ENCODE results near the gene QRFP.

The QRFP gene

DNA sequence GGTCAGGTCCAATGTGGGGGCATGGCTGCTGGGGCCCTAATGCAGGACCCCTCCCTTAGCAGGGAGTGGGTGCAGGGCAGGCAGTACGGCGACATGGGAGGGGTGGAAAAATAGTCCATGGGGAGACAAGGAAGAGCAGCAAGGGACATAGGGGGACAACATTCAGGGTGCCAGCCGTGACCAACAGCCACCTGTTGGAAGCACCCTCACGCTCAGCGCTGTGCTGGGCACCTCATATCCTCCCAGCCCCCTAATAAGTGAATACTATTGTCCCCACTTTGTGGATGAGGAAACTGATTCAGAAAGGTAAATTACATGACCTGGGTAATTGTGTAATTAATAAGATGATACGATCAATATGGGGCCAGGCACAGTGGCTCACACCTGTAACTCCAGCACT, 45.5 kb upstream of the QRFP start:
- H3K27ac ChIP-seq (ENCODE audit: extremely low read depth, low read depth, low read length) = no peak overlapping the region
- POLR2A ChIA-PET = interaction anchor here (0.7 kb wide), 1 partner anchor 46 kb away, joined by 4 read pairs; no protein-coding TSS in a partner anchor
- no peaks in the 10 kb centered on the region for H3K36me3 ChIP-seq (ENCODE audit: control insufficient read depth in 2 of 2, insufficient read depth in 1 of 2, low read length in 2 of 2)
- H3K9me3 ChIP-seq (ENCODE audit: control insufficient read depth, insufficient read depth, low read depth, low read length) = no peaks in the 10 kb centered on the region
- H3K4me1 ChIP-seq (ENCODE audit: control insufficient read depth, insufficient read depth, low read length) = no peaks in the 10 kb centered on the region
- no peak for TF ChIP-seq ZNF549 (tag by site-specific recombination; IDR thresholded peaks at IDR 0.05)
- 0 out of 2 replicates have a peak, but pooled peaks have one; percentile 4 for TF ChIP-seq ZNF10 (tag by site-specific recombination; IDR thresholded peaks at IDR 0.05)
- TF ChIP-seq SCRT2 (tag by site-specific recombination; IDR thresholded peaks at IDR 0.05) = peak; percentile 81
- 0 out of 2 replicates have a peak, but pooled peaks have one; percentile 22 for TF ChIP-seq SCRT1 (tag by site-specific recombination; IDR thresholded peaks at IDR 0.05; ENCODE audit: borderline replicate concordance)
- CTCF ChIA-PET = interaction anchor here (0.6 to 6.8 kb wide), 12 partner anchors 10 to 481 kb away, joined by 3 to 49 read pairs (median 4); no protein-coding TSS in a partner anchor
- H3K4me3 ChIP-seq (ENCODE audit: low read depth, low read length) = no peak overlapping the region

DNA sequence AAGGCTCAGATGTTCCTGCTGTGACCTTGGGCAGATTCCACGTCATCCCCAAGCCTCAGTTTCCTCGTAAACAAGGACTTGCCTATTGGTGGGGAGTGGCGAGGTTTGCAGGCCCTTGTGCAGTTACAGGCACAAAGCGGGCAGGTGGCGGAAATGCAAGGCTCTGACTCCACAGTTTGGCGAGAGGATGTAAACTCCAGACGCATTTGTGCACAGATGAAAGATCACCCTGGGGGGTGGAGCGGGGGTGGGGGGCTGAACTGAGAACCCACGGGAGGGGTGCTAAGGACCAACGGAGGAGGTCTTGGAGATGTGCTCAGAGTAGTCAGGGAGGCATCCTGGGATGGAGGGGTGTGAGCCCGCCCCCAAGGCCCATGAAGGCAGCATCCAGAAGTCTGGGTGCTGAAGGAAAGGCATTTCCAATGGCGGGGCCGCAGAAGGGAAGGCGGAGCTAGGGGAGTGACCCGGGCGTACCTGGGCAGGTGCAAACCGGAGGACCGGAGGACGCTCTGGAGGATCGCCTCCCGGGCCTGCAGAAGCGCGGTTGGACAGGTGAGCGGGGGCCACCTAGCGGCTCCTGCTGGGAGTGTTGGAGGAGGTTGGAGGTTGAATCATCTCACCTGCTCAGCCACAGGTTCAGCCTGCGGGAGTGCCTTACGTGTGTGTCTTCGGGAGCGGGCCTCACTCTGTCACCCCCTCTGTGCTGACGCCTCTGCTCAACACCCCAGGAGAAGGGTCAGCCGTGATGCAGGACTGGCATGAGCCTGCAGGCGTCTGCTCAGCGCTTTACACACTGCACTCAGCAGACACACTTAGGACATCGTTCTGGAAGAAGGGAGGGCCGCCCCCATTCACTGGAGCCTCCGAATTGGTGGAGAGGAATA, 44.3 kb upstream of the QRFP start:
- POLR2A ChIA-PET = no interaction called here
- Histone ChIP-seq H3K27ac (ENCODE audit: extremely low read depth, low read depth, low read length) (no peak overlapping the region), H3K4me1 (ENCODE audit: control insufficient read depth, insufficient read depth, low read length) (no peaks in the 10 kb centered on the region), H3K9me3 (ENCODE audit: control insufficient read depth, insufficient read depth, low read depth, low read length) (no peaks in the 10 kb centered on the region), H3K4me3 (ENCODE audit: low read depth, low read length) (no peak overlapping the region), H3K36me3 (ENCODE audit: control insufficient read depth in 2 of 2, insufficient read depth in 1 of 2, low read length in 2 of 2) (no peaks in the 10 kb centered on the region)
- CTCF ChIA-PET = interaction anchor here (0.5 to 6.8 kb wide), 17 partner anchors 13 to 1990 kb away, joined by 3 to 49 read pairs (median 3); no protein-coding TSS in a partner anchor
- TF ChIP-seq ZNF623 (tag by site-specific recombination; IDR thresholded peaks at IDR 0.05) (no peak), ZNF561 (tag by site-specific recombination; IDR thresholded peaks at IDR 0.05; ENCODE audit: borderline replicate concordance) (no peak), EGR2 (tag by site-specific recombination; IDR thresholded peaks at IDR 0.05; ENCODE audit: low read depth) (no peak), ZNF184 (tag by site-specific recombination; IDR thresholded peaks at IDR 0.05) (no peak), ZNF394 (tag by site-specific recombination; IDR thresholded peaks at IDR 0.05; ENCODE audit: borderline replicate concordance) (no peak), ZFP3 (tag by site-specific recombination; IDR thresholded peaks at IDR 0.05; ENCODE audit: low read depth) (no peak), OVOL3 (tag by site-specific recombination; IDR thresholded peaks at IDR 0.05) (no peak), ZNF48 (tag by site-specific recombination; IDR thresholded peaks at IDR 0.05) (no peak), ZBTB48 (tag by site-specific recombination; IDR thresholded peaks at IDR 0.05) (no peak), ZNF664 (tag by site-specific recombination; IDR thresholded peaks at IDR 0.05) (no peak), SP2 (tag by site-specific recombination; IDR thresholded peaks at IDR 0.05) (peak; percentile 42), GLIS2 (tag by site-specific recombination; IDR thresholded peaks at IDR 0.05) (peak; percentile 82), ZNF843 (tag by site-specific recombination; IDR thresholded peaks at IDR 0.05) (no peak)
- TF ChIP-seq, protein P1, sequence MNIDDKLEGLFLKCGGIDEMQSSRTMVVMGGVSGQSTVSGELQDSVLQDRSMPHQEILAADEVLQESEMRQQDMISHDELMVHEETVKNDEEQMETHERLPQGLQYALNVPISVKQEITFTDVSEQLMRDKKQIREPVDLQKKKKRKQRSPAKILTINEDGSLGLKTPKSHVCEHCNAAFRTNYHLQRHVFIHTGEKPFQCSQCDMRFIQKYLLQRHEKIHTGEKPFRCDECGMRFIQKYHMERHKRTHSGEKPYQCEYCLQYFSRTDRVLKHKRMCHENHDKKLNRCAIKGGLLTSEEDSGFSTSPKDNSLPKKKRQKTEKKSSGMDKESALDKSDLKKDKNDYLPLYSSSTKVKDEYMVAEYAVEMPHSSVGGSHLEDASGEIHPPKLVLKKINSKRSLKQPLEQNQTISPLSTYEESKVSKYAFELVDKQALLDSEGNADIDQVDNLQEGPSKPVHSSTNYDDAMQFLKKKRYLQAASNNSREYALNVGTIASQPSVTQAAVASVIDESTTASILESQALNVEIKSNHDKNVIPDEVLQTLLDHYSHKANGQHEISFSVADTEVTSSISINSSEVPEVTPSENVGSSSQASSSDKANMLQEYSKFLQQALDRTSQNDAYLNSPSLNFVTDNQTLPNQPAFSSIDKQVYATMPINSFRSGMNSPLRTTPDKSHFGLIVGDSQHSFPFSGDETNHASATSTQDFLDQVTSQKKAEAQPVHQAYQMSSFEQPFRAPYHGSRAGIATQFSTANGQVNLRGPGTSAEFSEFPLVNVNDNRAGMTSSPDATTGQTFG (tag by site-specific recombination; IDR thresholded peaks at IDR 0.05; ENCODE audit: borderline replicate concordance) = no peak
- TF ChIP-seq, protein P2, sequence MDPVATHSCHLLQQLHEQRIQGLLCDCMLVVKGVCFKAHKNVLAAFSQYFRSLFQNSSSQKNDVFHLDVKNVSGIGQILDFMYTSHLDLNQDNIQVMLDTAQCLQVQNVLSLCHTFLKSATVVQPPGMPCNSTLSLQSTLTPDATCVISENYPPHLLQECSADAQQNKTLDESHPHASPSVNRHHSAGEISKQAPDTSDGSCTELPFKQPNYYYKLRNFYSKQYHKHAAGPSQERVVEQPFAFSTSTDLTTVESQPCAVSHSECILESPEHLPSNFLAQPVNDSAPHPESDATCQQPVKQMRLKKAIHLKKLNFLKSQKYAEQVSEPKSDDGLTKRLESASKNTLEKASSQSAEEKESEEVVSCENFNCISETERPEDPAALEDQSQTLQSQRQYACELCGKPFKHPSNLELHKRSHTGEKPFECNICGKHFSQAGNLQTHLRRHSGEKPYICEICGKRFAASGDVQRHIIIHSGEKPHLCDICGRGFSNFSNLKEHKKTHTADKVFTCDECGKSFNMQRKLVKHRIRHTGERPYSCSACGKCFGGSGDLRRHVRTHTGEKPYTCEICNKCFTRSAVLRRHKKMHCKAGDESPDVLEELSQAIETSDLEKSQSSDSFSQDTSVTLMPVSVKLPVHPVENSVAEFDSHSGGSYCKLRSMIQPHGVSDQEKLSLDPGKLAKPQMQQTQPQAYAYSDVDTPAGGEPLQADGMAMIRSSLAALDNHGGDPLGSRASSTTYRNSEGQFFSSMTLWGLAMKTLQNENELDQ (tag by site-specific recombination; IDR thresholded peaks at IDR 0.05; ENCODE audit: low read depth) = no peak
- TF ChIP-seq, protein P3, sequence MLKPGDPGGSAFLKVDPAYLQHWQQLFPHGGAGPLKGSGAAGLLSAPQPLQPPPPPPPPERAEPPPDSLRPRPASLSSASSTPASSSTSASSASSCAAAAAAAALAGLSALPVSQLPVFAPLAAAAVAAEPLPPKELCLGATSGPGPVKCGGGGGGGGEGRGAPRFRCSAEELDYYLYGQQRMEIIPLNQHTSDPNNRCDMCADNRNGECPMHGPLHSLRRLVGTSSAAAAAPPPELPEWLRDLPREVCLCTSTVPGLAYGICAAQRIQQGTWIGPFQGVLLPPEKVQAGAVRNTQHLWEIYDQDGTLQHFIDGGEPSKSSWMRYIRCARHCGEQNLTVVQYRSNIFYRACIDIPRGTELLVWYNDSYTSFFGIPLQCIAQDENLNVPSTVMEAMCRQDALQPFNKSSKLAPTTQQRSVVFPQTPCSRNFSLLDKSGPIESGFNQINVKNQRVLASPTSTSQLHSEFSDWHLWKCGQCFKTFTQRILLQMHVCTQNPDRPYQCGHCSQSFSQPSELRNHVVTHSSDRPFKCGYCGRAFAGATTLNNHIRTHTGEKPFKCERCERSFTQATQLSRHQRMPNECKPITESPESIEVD (tag by site-specific recombination; IDR thresholded peaks at IDR 0.05) = no peak
- TF ChIP-seq, protein P4, sequence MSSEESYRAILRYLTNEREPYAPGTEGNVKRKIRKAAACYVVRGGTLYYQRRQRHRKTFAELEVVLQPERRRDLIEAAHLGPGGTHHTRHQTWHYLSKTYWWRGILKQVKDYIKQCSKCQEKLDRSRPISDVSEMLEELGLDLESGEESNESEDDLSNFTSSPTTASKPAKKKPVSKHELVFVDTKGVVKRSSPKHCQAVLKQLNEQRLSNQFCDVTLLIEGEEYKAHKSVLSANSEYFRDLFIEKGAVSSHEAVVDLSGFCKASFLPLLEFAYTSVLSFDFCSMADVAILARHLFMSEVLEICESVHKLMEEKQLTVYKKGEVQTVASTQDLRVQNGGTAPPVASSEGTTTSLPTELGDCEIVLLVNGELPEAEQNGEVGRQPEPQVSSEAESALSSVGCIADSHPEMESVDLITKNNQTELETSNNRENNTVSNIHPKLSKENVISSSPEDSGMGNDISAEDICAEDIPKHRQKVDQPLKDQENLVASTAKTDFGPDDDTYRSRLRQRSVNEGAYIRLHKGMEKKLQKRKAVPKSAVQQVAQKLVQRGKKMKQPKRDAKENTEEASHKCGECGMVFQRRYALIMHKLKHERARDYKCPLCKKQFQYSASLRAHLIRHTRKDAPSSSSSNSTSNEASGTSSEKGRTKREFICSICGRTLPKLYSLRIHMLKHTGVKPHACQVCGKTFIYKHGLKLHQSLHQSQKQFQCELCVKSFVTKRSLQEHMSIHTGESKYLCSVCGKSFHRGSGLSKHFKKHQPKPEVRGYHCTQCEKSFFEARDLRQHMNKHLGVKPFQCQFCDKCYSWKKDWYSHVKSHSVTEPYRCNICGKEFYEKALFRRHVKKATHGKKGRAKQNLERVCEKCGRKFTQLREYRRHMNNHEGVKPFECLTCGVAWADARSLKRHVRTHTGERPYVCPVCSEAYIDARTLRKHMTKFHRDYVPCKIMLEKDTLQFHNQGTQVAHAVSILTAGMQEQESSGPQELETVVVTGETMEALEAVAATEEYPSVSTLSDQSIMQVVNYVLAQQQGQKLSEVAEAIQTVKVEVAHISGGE (tag by site-specific recombination; conservative IDR thresholded peaks at IDR 0.05; ENCODE audit: low read depth) = no peak
- TF ChIP-seq, protein P5, sequence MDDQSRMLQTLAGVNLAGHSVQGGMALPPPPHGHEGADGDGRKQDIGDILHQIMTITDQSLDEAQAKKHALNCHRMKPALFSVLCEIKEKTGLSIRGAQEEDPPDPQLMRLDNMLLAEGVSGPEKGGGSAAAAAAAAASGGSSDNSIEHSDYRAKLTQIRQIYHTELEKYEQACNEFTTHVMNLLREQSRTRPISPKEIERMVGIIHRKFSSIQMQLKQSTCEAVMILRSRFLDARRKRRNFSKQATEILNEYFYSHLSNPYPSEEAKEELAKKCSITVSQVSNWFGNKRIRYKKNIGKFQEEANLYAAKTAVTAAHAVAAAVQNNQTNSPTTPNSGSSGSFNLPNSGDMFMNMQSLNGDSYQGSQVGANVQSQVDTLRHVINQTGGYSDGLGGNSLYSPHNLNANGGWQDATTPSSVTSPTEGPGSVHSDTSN (CRISPR knock-in tag; IDR thresholded peaks at IDR 0.05) = no peak

All from HEK293 (cell line).